Cardiac muscle cell (in vitro differentiated cells and primary cell): ENCODE measurements around the gene RASGEF1C. TPM values are rescaled to one million over a fixed set of nuclear protein-coding genes. Genes with fewer than 3 reads are reported as not detected.

Source experiments
- DNase-seq, 2 donors: peaks; one replicate each; pipeline versions ENCODE4 v3.0.0 to v3.0.0-alpha.2; 2010 to 2017; ENCODE audit warnings: low read depth in 1 of 2, low spot score in 1 of 2
- H3K27ac ChIP-seq: fragments of 200-600 bp; sonication (generic); 2 replicates; pipeline ENCODE4 v1.5.1; 2016
- H3K27me3 ChIP-seq: fragments of 200-600 bp; sonication (generic); 2 replicates; pipeline ENCODE4 v1.6.0; 2016; ENCODE audit warnings: control low read depth
- H3K36me3 ChIP-seq: fragments of 200-600 bp; sonication (generic); 2 replicates; pipeline ENCODE4 v1.5.1; 2016; ENCODE audit warnings: control low read depth
- H3K4me1 ChIP-seq: fragments of 200-600 bp; sonication (generic); 2 replicates; pipeline ENCODE4 v1.8.1; 2017; ENCODE audit warnings: low read depth, mild to moderate bottlenecking, mixed run types
- H3K4me3 ChIP-seq: fragments of 200-600 bp; sonication (generic); 2 replicates; pipeline ENCODE4 v1.5.1; 2016; ENCODE audit warnings: mild to moderate bottlenecking
- H3K9me3 ChIP-seq: fragments of 200-600 bp; sonication (generic); 2 replicates; pipeline ENCODE4 v1.5.1; 2017; ENCODE audit warnings: low read depth, mild to moderate bottlenecking, control low read depth
- CTCF ChIP-seq: IDR thresholded peaks from 2 replicates; pipeline ENCODE4 v1.5.1; 2012; ENCODE audit warnings: low read depth, mild to moderate bottlenecking, low read length
- polyA plus RNA-seq: library from polyadenylated mRNA; unstranded; fragments of >200 nt; fragmentation: Nextera tagmentation; extraction: Ambion mirVana; gene quantifications from 2 replicates; pipeline ENCODE4 v1.2.1, GENCODE V29; 2016
- total RNA-seq: library from RNA; depleted of rRNA; stranded (reverse); fragments of >200 nt; gene quantifications from 2 replicates; pipeline ENCODE4 v1.2.3, GENCODE V29; 2016

RASGEF1C gene
- total and polyA plus RNA-seq, 2 experiments from 2014 or later, result 1.5 to 2.5 TPM

GRCh38 chr5:180160789-180161188, 48.2 kb downstream of the RASGEF1C start:
- Histone ChIP-seq H3K9me3 (no peaks in the 10 kb centered on the region), H3K27me3 (no peaks in the 10 kb centered on the region), H3K4me3 (no peak overlapping the region), H3K27ac (no peak overlapping the region), H3K4me1 (peaks cover 5% of the 10 kb centered on the region), H3K36me3 (no peaks in the 10 kb centered on the region)
- no peak for DNase-seq
- TF ChIP-seq CTCF, result no peak

DNA sequence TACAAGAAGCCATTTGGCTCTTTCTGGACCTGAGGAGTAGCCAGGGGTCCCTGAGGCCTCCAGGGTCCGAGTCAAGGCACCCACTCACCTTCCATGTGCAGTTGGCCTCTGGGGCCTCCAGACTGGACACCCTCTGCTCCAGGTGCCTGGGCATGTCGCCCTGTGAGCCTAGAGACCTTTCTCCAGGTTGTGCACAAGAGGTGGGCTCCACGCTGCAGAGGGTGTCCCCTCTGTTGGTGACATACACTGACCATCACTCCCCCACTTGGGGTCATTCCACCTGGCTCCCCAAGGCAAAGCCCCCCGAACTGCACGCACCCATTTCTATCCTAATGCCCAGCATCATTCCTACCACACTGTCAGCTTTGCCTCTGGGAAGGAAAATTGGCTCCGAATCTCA, 48.8 kb downstream of the RASGEF1C start:
- Histone ChIP-seq H3K9me3 (no peaks in the 10 kb centered on the region), H3K27me3 (no peaks in the 10 kb centered on the region), H3K27ac (no peak overlapping the region), H3K36me3 (no peaks in the 10 kb centered on the region), H3K4me1 (peaks cover 10% of the 10 kb centered on the region), H3K4me3 (no peak overlapping the region)
- DNase-seq, result no peak
- TF ChIP-seq CTCF, result no peak

- H3K27ac ChIP-seq, result no peak overlapping the region
- H3K4me1 ChIP-seq, result peaks cover 14% of the 10 kb centered on the region
- no peaks in the 10 kb centered on the region for H3K27me3 ChIP-seq
- TF ChIP-seq CTCF, result no peak
- H3K36me3 ChIP-seq, result no peaks in the 10 kb centered on the region
- DNase-seq, result peak in 1 of 2 donors; percentile 42
- no peak overlapping the region for H3K4me3 ChIP-seq
- H3K9me3 ChIP-seq, result no peaks in the 10 kb centered on the region
Measured at GRCh38 chr5:180159756-180160155, 49.3 kb downstream of the RASGEF1C start.

GRCh38 chr5:180157866-180158265, 51.1 kb downstream of the RASGEF1C start:
- no peak for DNase-seq
- Histone ChIP-seq H3K9me3 (no peaks in the 10 kb centered on the region), H3K36me3 (no peaks in the 10 kb centered on the region), H3K27ac (no peak overlapping the region), H3K27me3 (no peaks in the 10 kb centered on the region), H3K4me1 (peaks cover 15% of the 10 kb centered on the region), H3K4me3 (no peak overlapping the region)
- no peak for TF ChIP-seq CTCF

DNA sequence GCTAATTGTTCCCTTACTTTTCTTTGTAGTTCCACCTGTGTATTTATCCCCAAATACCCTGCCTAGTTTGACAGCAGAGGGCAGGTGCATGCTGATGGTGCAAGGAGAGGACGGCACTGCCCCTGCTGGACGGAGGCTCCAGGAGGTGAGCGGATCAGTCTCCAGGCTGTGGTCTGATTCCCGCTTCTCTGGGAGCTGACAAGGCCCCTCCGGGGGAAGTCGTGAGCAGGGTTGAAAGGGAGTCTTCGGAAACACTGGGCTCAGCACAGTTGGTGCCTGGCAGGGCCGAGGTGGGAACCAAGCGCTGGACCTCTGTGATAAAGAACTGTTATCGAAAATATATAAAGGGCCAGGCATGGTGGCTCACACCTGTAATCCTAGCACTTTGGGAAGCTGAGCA, 52.9 kb downstream of the RASGEF1C start:
- no peak for TF ChIP-seq CTCF
- H3K9me3 ChIP-seq, result no peaks in the 10 kb centered on the region
- H3K4me1 ChIP-seq, result peaks cover 15% of the 10 kb centered on the region
- no peak overlapping the region for H3K4me3 ChIP-seq
- no peaks in the 10 kb centered on the region for H3K27me3 ChIP-seq
- no peak for DNase-seq
- no peaks in the 10 kb centered on the region for H3K36me3 ChIP-seq
- H3K27ac ChIP-seq, result peak overlapping the region; percentile 51

- DNase-seq, result peak in 1 of 2 donors; percentile 79
- H3K27ac ChIP-seq, result peak overlapping the region; percentile 66
- no peak for TF ChIP-seq CTCF
Measured at GRCh38 chr5:180155365-180155926, 53.6 kb downstream of the RASGEF1C start.

More at GRCh38 chr5:180155365-180155926, 53.6 kb downstream of the RASGEF1C start:
- no peaks in the 10 kb centered on the region for H3K27me3 ChIP-seq
- no peak overlapping the region for H3K4me3 ChIP-seq
- H3K9me3 ChIP-seq, result no peaks in the 10 kb centered on the region
- peaks cover 15% of the 10 kb centered on the region for H3K4me1 ChIP-seq
- no peaks in the 10 kb centered on the region for H3K36me3 ChIP-seq
